ENCODE results near the gene SIRT1.
"Not testable (repeated sequence)": the region's sequence is repeated elsewhere in the genome, so short reads cannot be mapped to it uniquely, and the experiment has no call there.

SIRT1 gene

GRCh38 chr10:67853512-67853911 lies 30.9 kb upstream of the SIRT1 start:
- Histone ChIP-seq H3K36me3 (ENCODE audit: control insufficient read depth, insufficient read depth, low read length) (no peaks in the 10 kb centered on the region), H3K27me3 (ENCODE audit: control insufficient read depth, insufficient read depth, low read length) (no peaks in the 10 kb centered on the region), H3K27ac (ENCODE audit: low read depth, low read length) (no peak overlapping the region), H3K4me3 (ENCODE audit: low read length) (no peak overlapping the region), H3K4me1 (ENCODE audit: control insufficient read depth, insufficient read depth, low read length) (peaks cover 3% of the 10 kb centered on the region), H3K9ac (ENCODE audit: low read length) (no peak overlapping the region)

DNA sequence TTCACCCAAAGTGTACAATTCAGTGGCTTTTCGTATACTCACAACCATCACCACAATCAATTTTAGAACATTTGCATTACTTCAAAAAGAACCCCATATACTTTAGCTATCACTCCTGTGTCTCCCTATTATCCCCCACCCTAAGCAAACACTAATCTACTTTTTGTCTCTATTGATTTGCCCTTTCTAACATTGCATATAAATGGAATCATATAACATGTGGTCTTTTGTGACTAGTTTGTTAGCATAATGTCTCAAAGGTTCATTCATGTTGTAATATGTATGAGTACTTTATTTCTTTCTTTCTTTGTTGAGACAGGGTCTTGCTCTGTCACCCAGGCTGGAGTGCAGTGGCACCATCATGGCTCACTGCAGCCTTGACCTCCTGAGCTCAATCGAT lies 25.5 kb upstream of the SIRT1 start:
- Histone ChIP-seq H3K4me3 (ENCODE audit: low read length) (no peak overlapping the region), H3K36me3 (ENCODE audit: control insufficient read depth, insufficient read depth, low read length) (no peaks in the 10 kb centered on the region), H3K27ac (ENCODE audit: low read depth, low read length) (no peak overlapping the region), H3K27me3 (ENCODE audit: control insufficient read depth, insufficient read depth, low read length) (no peaks in the 10 kb centered on the region), H3K9ac (ENCODE audit: low read length) (no peak overlapping the region), H3K4me1 (ENCODE audit: control insufficient read depth, insufficient read depth, low read length) (no peaks in the 10 kb centered on the region)

GRCh38 chr10:67861750-67862432 lies 22.6 kb upstream of the SIRT1 start:
- Histone ChIP-seq H3K36me3 (ENCODE audit: control insufficient read depth, insufficient read depth, low read length) (no peaks in the 10 kb centered on the region), H3K27me3 (ENCODE audit: control insufficient read depth, insufficient read depth, low read length) (no peaks in the 10 kb centered on the region), H3K4me1 (ENCODE audit: control insufficient read depth, insufficient read depth, low read length) (no peaks in the 10 kb centered on the region), H3K9ac (ENCODE audit: low read length) (no peak overlapping the region), H3K4me3 (ENCODE audit: low read length) (no peak overlapping the region), H3K27ac (ENCODE audit: low read depth, low read length) (no peak overlapping the region)

DNA sequence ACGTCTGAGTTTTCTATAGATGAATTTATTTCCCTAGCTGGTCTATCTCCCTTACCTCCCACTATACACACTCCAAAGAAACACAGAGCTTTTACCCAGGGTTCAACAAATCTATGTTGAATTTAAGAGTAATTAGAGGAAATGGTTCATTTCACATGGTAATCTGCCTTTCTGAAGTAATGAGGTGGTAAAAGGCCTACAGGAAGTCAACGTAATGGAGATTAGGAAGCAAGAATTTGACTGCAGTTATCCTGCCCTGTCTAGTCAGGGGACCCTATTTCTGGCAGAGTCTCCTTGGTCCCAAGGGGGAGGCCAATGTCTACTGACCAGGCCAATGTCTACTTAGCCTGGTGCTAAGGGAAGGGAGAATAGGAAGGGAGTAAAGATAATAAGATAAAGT lies 21.4 kb upstream of the SIRT1 start:
- Histone ChIP-seq H3K36me3 (ENCODE audit: control insufficient read depth, insufficient read depth, low read length) (no peaks in the 10 kb centered on the region), H3K4me3 (ENCODE audit: low read length) (no peak overlapping the region), H3K27ac (ENCODE audit: low read depth, low read length) (no peak overlapping the region), H3K4me1 (ENCODE audit: control insufficient read depth, insufficient read depth, low read length) (no peaks in the 10 kb centered on the region), H3K9ac (ENCODE audit: low read length) (no peak overlapping the region), H3K27me3 (ENCODE audit: control insufficient read depth, insufficient read depth, low read length) (no peaks in the 10 kb centered on the region)

DNA sequence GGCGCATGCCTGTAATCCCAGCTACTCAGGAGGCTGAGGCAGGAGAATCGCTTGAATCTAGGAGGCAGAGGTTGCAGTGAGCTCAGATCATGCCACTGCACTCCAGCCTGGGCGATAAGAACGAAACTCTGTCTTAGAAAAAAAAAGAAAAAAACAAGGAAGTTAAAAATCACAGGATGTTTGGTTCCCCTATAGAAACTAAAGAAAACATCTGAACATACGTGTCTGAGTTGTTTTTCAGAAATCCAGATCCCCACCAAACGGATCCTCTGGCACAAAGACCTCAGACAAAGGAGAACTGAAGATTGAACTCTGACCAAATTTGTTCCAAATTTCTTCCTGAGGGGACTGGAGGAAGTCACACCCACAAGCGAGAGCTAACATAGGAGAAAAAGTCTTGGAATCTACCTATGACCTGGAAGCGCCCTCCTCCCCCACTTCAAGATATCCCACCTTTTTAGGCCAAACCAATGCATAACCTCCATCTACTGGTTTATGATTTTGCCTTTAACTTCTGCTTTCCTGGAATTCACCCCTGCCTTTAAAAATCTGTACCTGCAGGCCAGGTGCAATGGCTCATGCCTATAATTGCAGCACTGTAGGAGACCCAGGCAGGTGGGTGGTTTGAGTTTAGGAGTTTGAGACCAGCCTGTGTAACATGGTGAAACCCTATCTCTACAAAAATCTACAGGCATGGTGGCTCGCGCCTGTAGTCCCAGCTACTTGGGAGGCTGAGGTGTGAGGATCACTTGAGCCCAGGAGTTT lies 19.7 kb upstream of the SIRT1 start:
- H3K4me1 ChIP-seq (ENCODE audit: control insufficient read depth, insufficient read depth, low read length), result no peaks in the 10 kb centered on the region
- H3K36me3 ChIP-seq (ENCODE audit: control insufficient read depth, insufficient read depth, low read length), result no peaks in the 10 kb centered on the region
- no peak overlapping the region for H3K27ac ChIP-seq (ENCODE audit: low read depth, low read length)
- H3K9ac ChIP-seq (ENCODE audit: low read length), result no peak overlapping the region
- H3K4me3 ChIP-seq (ENCODE audit: low read length), result no peak overlapping the region
- H3K27me3 ChIP-seq (ENCODE audit: control insufficient read depth, insufficient read depth, low read length), result no peaks in the 10 kb centered on the region

DNA sequence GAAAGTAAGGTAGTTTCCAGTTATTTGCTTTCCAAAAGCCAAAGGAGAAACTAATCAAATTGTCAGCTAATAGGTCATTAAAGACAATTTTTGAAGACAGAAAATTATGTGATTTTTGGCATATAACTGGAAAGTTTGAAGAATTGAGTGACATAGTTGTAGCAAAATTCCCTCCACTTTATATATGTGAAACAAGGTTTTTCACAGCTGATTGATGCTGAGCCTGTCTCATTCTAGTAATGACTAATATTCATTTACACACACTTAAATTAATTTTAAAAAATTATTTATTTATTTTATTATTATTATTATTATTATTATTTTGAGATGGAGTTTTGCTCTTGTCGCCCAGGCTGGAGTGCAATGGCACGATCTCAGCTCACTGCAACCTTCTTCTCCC lies 16.3 kb upstream of the SIRT1 start:
- H3K36me3 ChIP-seq (ENCODE audit: control insufficient read depth, insufficient read depth, low read length), result no peaks in the 10 kb centered on the region
- no peak overlapping the region for H3K4me3 ChIP-seq (ENCODE audit: low read length)
- H3K4me1 ChIP-seq (ENCODE audit: control insufficient read depth, insufficient read depth, low read length), result no peaks in the 10 kb centered on the region
- no peak overlapping the region for H3K9ac ChIP-seq (ENCODE audit: low read length)
- no peak overlapping the region for H3K27ac ChIP-seq (ENCODE audit: low read depth, low read length)
- no peaks in the 10 kb centered on the region for H3K27me3 ChIP-seq (ENCODE audit: control insufficient read depth, insufficient read depth, low read length)

DNA sequence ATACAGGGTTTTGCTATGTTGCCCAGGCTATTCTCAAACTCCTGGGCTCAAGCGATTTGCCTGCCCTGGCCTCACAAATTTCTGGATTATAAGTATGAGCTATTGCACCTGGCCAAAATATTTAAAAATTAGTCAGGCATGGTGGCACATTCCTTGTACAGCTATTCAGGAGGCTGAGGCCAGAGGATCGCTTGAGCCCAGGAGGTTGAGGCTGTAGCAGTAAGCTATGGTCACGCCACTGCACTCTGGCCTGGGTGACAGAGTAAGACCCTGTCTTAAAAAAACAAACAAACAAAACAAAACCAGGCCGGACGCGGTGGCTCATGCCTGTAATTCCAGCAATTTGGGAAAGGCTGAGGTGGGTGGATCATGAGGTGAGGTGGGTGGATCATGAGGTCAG lies 14.5 kb upstream of the SIRT1 start:
- Histone ChIP-seq H3K36me3 (ENCODE audit: control insufficient read depth, insufficient read depth, low read length) (no peaks in the 10 kb centered on the region), H3K4me1 (ENCODE audit: control insufficient read depth, insufficient read depth, low read length) (no peaks in the 10 kb centered on the region), H3K9ac (ENCODE audit: low read length) (no peak overlapping the region), H3K4me3 (ENCODE audit: low read length) (no peak overlapping the region), H3K27ac (ENCODE audit: low read depth, low read length) (no peak overlapping the region), H3K27me3 (ENCODE audit: control insufficient read depth, insufficient read depth, low read length) (no peaks in the 10 kb centered on the region)

- no peak overlapping the region for H3K9ac ChIP-seq (ENCODE audit: low read length)
- H3K27ac ChIP-seq (ENCODE audit: low read depth, low read length), result no peak overlapping the region
- H3K36me3 ChIP-seq (ENCODE audit: control insufficient read depth, insufficient read depth, low read length), result no peaks in the 10 kb centered on the region
- H3K4me1 ChIP-seq (ENCODE audit: control insufficient read depth, insufficient read depth, low read length), result no peaks in the 10 kb centered on the region
- no peak overlapping the region for H3K4me3 ChIP-seq (ENCODE audit: low read length)
- H3K27me3 ChIP-seq (ENCODE audit: control insufficient read depth, insufficient read depth, low read length), result no peaks in the 10 kb centered on the region
Measured at GRCh38 chr10:67875340-67876238, 8.9 kb upstream of the SIRT1 start.

- H3K27me3 ChIP-seq (ENCODE audit: control insufficient read depth, insufficient read depth, low read length); H3K4me3 ChIP-seq (ENCODE audit: low read length); H3K4me1 ChIP-seq (ENCODE audit: control insufficient read depth, insufficient read depth, low read length); H3K36me3 ChIP-seq (ENCODE audit: control insufficient read depth, insufficient read depth, low read length); H3K9ac ChIP-seq (ENCODE audit: low read length); H3K27ac ChIP-seq (ENCODE audit: low read depth, low read length): not testable (repeated sequence)
Measured at GRCh38 chr10:67877421-67877820, 7.0 kb upstream of the SIRT1 start.

- Histone ChIP-seq H3K9ac (ENCODE audit: low read length) (no peak overlapping the region), H3K36me3 (ENCODE audit: control insufficient read depth, insufficient read depth, low read length) (no peaks in the 10 kb centered on the region), H3K4me3 (ENCODE audit: low read length) (no peak overlapping the region), H3K4me1 (ENCODE audit: control insufficient read depth, insufficient read depth, low read length) (no peaks in the 10 kb centered on the region), H3K27me3 (ENCODE audit: control insufficient read depth, insufficient read depth, low read length) (no peaks in the 10 kb centered on the region), H3K27ac (ENCODE audit: low read depth, low read length) (no peak overlapping the region)
Measured at GRCh38 chr10:67878133-67878532, 6.3 kb upstream of the SIRT1 start.

GRCh38 chr10:67883710-67884312 lies 645 bp upstream of the SIRT1 start:
- Histone ChIP-seq H3K4me3 (ENCODE audit: low read length) (peak overlapping the region; percentile 66), H3K27ac (ENCODE audit: low read depth, low read length) (peak overlapping the region; percentile 83), H3K27me3 (ENCODE audit: control insufficient read depth, insufficient read depth, low read length) (no peaks in the 10 kb centered on the region), H3K4me1 (ENCODE audit: control insufficient read depth, insufficient read depth, low read length) (peaks cover 6% of the 10 kb centered on the region), H3K9ac (ENCODE audit: low read length) (peak overlapping the region; percentile 54), H3K36me3 (ENCODE audit: control insufficient read depth, insufficient read depth, low read length) (peaks cover 8% of the 10 kb centered on the region)

All from rectal smooth muscle tissue (tissue), 1 donor.